Osteoblast (primary cell): ENCODE results near the gene LRRC14B. TPM values are rescaled to one million over a fixed set of nuclear protein-coding genes. Genes with fewer than 3 reads are reported as not detected.
A peak's percentile ranks its signal among the peaks of the same experiment; 100 is the strongest.

ENCODE experiments used
- DNase-seq: peaks from one replicate; pipeline ENCODE4 v3.0.0; 2011; ENCODE audit warnings: low spot score, mixed read lengths; ENCODE audit not compliant: insufficient read length; ENCODE audit errors: missing footprints
- H2AFZ ChIP-seq: 2 replicates; pipeline ENCODE4 v1.6.0; 2011; ENCODE audit warnings: mild to moderate bottlenecking, low read length
- H3K27ac ChIP-seq: 2 replicates; pipeline ENCODE4 v1.5.1; 2011; ENCODE audit warnings: mild to moderate bottlenecking, low read depth, low read length, moderate library complexity
- H3K27me3 ChIP-seq: 2 replicates; pipeline ENCODE4 v1.6.0; 2012; ENCODE audit warnings: mild to moderate bottlenecking, control low read depth, inconsistent platforms, low read length, moderate library complexity; ENCODE audit not compliant: insufficient read depth
- H3K36me3 ChIP-seq: 2 replicates; pipeline ENCODE4 v1.5.1; 2011; ENCODE audit warnings: mild to moderate bottlenecking, low read length, control low read depth, moderate library complexity; ENCODE audit not compliant: insufficient read depth
- H3K4me1 ChIP-seq: 2 replicates; pipeline ENCODE4 v1.5.1; 2011; ENCODE audit warnings: mild to moderate bottlenecking, low read length, control low read depth, moderate library complexity; ENCODE audit not compliant: insufficient read depth
- H3K4me2 ChIP-seq: 2 replicates; pipeline ENCODE4 v1.6.0; 2011; ENCODE audit warnings: mild to moderate bottlenecking, low read length; ENCODE audit not compliant: insufficient read depth
- H3K4me3 ChIP-seq: fragments of 200-600 bp; sonication (generic); 3 replicates; pipeline ENCODE4 v1.5.1; 2012; ENCODE audit warnings: mild to moderate bottlenecking, low read length, inconsistent platforms; ENCODE audit not compliant: insufficient read depth
- H3K79me2 ChIP-seq: 2 replicates; pipeline ENCODE4 v1.6.0; 2012; ENCODE audit warnings: mild to moderate bottlenecking, low read length, control low read depth, inconsistent platforms; ENCODE audit not compliant: insufficient read depth
- H3K9me3 ChIP-seq: 2 replicates; pipeline ENCODE4 v1.5.1; 2011; ENCODE audit warnings: low read depth, low read length, control low read depth
- H4K20me1 ChIP-seq: 2 replicates; pipeline ENCODE4 v1.6.0; 2012; ENCODE audit warnings: mild to moderate bottlenecking, low read length, control low read depth; ENCODE audit not compliant: insufficient read depth
- total RNA-seq: library from RNA; depleted of rRNA; stranded (reverse); fragments of >200 nt; gene quantifications from 2 replicates; pipeline ENCODE4 v1.2.3, GENCODE V29; 2012
- TF ChIP-seq, protein P1 (sequence below): IDR thresholded peaks from 2 replicates; pipeline ENCODE4 v1.5.1; 2011; ENCODE audit warnings: mild to moderate bottlenecking, low read depth, low read length, moderate library complexity; ENCODE audit errors: extremely low read depth

Gene LRRC14B
- total RNA-seq, 1 donor, result under 0.01 TPM

DNA sequence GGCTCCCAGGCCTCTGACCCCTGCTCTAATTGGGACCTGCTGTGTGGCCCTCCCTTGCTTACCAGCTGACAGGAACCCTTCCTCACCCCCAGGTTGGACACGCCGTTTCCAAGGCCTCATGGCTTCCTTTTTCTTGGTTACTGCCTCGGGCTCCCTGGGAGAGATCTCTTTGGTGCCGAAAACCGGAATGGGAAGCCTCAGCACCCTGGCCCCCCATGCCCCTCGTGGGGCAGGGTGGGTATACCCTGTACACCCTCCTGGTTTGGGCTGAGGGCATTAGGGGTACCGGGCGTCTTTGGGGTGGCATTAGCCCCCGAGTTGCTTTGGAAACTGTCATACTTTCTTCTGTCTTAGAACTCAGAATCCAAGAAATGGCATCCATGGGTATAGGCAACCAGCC is 10.1 kb upstream of the LRRC14B start:
- Histone ChIP-seq H3K27ac (no peak overlapping the region), H3K36me3 (no peaks in the 10 kb centered on the region), H3K27me3 (peaks cover 37% of the 10 kb centered on the region), H2AFZ (no peak overlapping the region), H3K79me2 (no peaks in the 10 kb centered on the region), H3K4me3 (no peak overlapping the region), H3K4me1 (no peaks in the 10 kb centered on the region), H4K20me1 (no peaks in the 10 kb centered on the region), H3K4me2 (no peak overlapping the region), H3K9me3 (no peaks in the 10 kb centered on the region)
- TF ChIP-seq, protein P1, sequence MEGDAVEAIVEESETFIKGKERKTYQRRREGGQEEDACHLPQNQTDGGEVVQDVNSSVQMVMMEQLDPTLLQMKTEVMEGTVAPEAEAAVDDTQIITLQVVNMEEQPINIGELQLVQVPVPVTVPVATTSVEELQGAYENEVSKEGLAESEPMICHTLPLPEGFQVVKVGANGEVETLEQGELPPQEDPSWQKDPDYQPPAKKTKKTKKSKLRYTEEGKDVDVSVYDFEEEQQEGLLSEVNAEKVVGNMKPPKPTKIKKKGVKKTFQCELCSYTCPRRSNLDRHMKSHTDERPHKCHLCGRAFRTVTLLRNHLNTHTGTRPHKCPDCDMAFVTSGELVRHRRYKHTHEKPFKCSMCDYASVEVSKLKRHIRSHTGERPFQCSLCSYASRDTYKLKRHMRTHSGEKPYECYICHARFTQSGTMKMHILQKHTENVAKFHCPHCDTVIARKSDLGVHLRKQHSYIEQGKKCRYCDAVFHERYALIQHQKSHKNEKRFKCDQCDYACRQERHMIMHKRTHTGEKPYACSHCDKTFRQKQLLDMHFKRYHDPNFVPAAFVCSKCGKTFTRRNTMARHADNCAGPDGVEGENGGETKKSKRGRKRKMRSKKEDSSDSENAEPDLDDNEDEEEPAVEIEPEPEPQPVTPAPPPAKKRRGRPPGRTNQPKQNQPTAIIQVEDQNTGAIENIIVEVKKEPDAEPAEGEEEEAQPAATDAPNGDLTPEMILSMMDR, result no peak
- DNase-seq, result peak; percentile 54

DNA sequence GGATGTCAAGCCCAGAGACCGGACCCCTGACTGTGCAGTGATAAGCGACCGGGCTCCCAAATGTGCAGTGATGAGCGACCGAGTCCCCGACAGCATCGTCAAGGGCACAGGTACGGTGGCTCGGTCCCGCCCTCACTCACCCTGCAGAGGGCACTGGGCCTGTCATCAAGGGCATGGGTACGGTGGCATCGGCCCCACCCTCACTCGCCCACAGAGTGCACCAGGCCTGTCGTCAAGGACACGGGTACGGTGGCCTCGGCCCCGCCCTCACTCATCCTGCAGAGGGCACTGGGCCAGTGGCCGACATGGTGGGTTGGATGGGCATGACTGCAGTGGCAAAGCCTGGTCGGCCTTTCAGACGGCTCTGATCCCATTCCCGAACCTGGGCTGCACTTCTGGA is 9.7 kb upstream of the LRRC14B start:
- no peak for DNase-seq
- Histone ChIP-seq H3K36me3 (no peaks in the 10 kb centered on the region), H3K4me3 (no peak overlapping the region), H3K9me3 (no peaks in the 10 kb centered on the region), H4K20me1 (no peaks in the 10 kb centered on the region), H2AFZ (no peak overlapping the region), H3K4me1 (no peaks in the 10 kb centered on the region), H3K4me2 (no peak overlapping the region), H3K27ac (no peak overlapping the region), H3K79me2 (no peaks in the 10 kb centered on the region), H3K27me3 (peaks cover 35% of the 10 kb centered on the region)
- TF ChIP-seq, protein P1, result no peak

DNA sequence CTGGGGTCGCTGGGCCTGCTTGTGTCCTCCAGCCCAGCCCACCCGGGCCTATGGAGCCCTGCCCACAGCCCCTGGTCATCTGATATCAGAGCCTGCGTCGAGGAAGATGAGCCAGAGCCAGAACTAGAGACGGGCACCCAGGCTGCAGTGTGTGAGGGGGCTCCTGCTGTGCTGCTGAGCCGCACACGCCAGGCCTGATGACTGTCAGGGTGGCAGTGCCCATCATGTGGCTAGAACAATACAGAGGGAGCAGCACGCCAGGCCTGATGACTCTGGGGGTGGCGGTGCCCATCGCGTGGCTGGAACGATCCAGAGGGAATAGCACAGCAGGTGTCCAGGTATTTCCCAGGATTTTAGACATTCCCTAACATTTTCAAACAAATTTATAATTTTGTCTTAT is 9.2 kb upstream of the LRRC14B start:
- no peak overlapping the region for H3K4me2 ChIP-seq
- TF ChIP-seq, protein P1, result no peak
- no peaks in the 10 kb centered on the region for H3K4me1 ChIP-seq
- H3K27me3 ChIP-seq, result peaks cover 35% of the 10 kb centered on the region
- no peaks in the 10 kb centered on the region for H3K36me3 ChIP-seq
- H4K20me1 ChIP-seq, result no peaks in the 10 kb centered on the region
- no peak overlapping the region for H3K4me3 ChIP-seq
- no peak overlapping the region for H3K27ac ChIP-seq
- H2AFZ ChIP-seq, result no peak overlapping the region
- H3K9me3 ChIP-seq, result no peaks in the 10 kb centered on the region
- peak; percentile 17 for DNase-seq
- H3K79me2 ChIP-seq, result no peaks in the 10 kb centered on the region

DNA sequence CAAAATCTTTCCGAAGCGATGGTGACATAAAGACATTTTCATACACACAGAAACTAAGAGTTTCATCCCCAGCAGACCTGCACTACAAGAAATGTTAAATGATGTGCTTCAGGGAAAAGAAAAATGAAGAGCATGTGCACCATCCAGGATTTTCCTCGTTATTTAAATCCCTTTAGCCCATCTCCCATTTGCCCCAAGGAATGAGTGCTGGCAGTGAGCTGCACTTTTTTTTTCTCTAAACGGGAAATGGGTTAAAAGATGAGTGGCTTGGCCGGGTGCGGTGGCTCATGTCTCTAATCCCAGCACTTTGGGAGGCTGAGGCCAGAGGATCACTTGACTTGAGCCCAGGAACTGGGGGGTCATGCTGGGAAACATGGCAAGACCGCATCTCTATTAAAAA is 6.8 kb upstream of the LRRC14B start:
- Histone ChIP-seq H3K4me3 (no peak overlapping the region), H3K79me2 (no peaks in the 10 kb centered on the region), H4K20me1 (no peaks in the 10 kb centered on the region), H2AFZ (no peak overlapping the region), H3K4me2 (no peak overlapping the region), H3K4me1 (peaks cover 4% of the 10 kb centered on the region), H3K9me3 (no peaks in the 10 kb centered on the region), H3K36me3 (no peaks in the 10 kb centered on the region), H3K27me3 (peaks cover 21% of the 10 kb centered on the region), H3K27ac (no peak overlapping the region)
- peak; percentile 54 for DNase-seq
- TF ChIP-seq, protein P1, result no peak
